Fibroblast of lung (primary cell): ENCODE data around the gene USP6.
"Not testable (repeated sequence)": the region's sequence is repeated elsewhere in the genome, so short reads cannot be mapped to it uniquely, and the experiment has no call there.

Experiments
- EZH2 ChIP-seq: IDR thresholded peaks from 2 replicates; pipeline ENCODE4 v1.5.1; 2012; ENCODE audit warnings: low read length, control low read depth, mild to moderate bottlenecking; ENCODE audit errors: missing control alignments
- TF ChIP-seq, protein P1 (sequence below), 2 donors: IDR thresholded peaks in 1 of 2; conservative IDR thresholded peaks in 1 of 2; 1 replicate in 1 of 2; 2 replicates in 1 of 2; pipeline ENCODE4 v1.5.1; 2011 to 2012; ENCODE audit warnings: low read length in 2 of 2, control low read depth in 1 of 2, inconsistent platforms in 1 of 2, low read depth in 1 of 2, mild to moderate bottlenecking in 1 of 2

DNA sequence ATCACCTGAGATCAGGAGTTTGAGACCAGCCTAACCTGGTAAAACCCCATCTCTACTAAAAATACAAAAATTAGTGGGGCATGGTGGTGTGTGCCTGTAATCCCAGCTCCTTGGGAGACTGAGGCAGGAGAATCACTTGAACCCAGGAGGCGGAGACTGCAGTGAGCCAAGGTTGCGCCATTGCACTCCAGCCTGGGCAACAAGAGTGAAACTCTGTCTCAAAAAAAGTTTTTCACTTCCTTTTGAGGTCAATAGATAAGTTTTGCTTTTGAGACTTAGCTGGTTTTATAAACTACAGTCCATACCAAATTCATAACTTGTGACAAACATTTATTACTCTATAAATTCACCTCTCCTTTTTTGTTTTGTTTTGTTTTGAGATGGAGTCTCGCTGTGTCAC lies 46.0 kb downstream of the USP6 start:
- not testable (repeated sequence) for TF ChIP-seq EZH2
- TF ChIP-seq, protein P1, sequence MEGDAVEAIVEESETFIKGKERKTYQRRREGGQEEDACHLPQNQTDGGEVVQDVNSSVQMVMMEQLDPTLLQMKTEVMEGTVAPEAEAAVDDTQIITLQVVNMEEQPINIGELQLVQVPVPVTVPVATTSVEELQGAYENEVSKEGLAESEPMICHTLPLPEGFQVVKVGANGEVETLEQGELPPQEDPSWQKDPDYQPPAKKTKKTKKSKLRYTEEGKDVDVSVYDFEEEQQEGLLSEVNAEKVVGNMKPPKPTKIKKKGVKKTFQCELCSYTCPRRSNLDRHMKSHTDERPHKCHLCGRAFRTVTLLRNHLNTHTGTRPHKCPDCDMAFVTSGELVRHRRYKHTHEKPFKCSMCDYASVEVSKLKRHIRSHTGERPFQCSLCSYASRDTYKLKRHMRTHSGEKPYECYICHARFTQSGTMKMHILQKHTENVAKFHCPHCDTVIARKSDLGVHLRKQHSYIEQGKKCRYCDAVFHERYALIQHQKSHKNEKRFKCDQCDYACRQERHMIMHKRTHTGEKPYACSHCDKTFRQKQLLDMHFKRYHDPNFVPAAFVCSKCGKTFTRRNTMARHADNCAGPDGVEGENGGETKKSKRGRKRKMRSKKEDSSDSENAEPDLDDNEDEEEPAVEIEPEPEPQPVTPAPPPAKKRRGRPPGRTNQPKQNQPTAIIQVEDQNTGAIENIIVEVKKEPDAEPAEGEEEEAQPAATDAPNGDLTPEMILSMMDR (conservative IDR thresholded peaks at IDR 0.05 in 1 of 2, IDR thresholded peaks at IDR 0.05 in 1 of 2; ENCODE audit: low read depth in 1 of 2, low read length in 2 of 2): not testable (repeated sequence)
